BJ (cell line): Measurements from ENCODE around the gene GPR176. TPM values are rescaled to one million over a fixed set of nuclear protein-coding genes. Genes with fewer than 3 reads are reported as not detected.

Experiments
- CTCF ChIA-PET: fragments of 350-600 bp; formaldehyde crosslinking; extraction: SDS; loops from one replicate; lab custom pipeline; 2021; ENCODE audit warnings: antibody characterized with exemption, inconsistent platforms; lab: Yijun Ruan, JAX
- POLR2A ChIA-PET: fragments of 300-600 bp; sonication (Branson Sonifier 250); formaldehyde crosslinking; extraction: SDS; loops from one replicate; lab custom pipeline; 2021; ENCODE audit warnings: antibody characterized with exemption; lab: Charles Lee
- DNase-seq: peaks from one replicate; pipeline ENCODE4 v3.0.0-alpha.2; 2011; ENCODE audit warnings: low read depth
- H3K27me3 ChIP-seq: 2 replicates; pipeline ENCODE4 v1.6.0; 2011; ENCODE audit warnings: low read length; ENCODE audit not compliant: control insufficient read depth, insufficient read depth
- H3K36me3 ChIP-seq: 2 replicates; pipeline ENCODE4 v1.5.1; 2011; ENCODE audit warnings: low read length; ENCODE audit not compliant: control insufficient read depth, insufficient read depth
- H3K4me3 ChIP-seq: 2 replicates; pipeline ENCODE4 v1.5.1; 2011; ENCODE audit warnings: low read depth, mild to moderate bottlenecking, control low read depth, low read length
- CTCF ChIP-seq: IDR thresholded peaks from 2 replicates; pipeline ENCODE4 v1.5.1; 2011; ENCODE audit warnings: low read depth, mild to moderate bottlenecking, control low read depth, inconsistent platforms, low read length, moderate library complexity; ENCODE audit not compliant: insufficient read depth
- polyA plus RNA-seq: library from polyadenylated mRNA; depleted of rRNA; stranded (reverse); fragments of >200 nt; gene quantifications from 2 replicates; pipeline ENCODE4 v1.2.3, GENCODE V29; 2011

GPR176 gene
- polyA plus RNA-seq, 1 experiment = 319 TPM

GRCh38 chr15:39830166-39830565 is 89.9 kb downstream of the GPR176 start:
- ChIA-PET POLR2A (no interaction called here), CTCF (interaction anchor here (0.6 to 1.3 kb wide), 3 partner anchors 8 to 1356 kb away, joined by 3 to 5 read pairs (median 3); no protein-coding TSS in a partner anchor)
- Histone ChIP-seq H3K27me3 (no peaks in the 10 kb centered on the region), H3K36me3 (no peaks in the 10 kb centered on the region), H3K4me3 (no peak overlapping the region)
- no peak for DNase-seq
- TF ChIP-seq CTCF = no peak

GRCh38 chr15:39828374-39828931 is 91.6 kb downstream of the GPR176 start:
- no peak overlapping the region for H3K4me3 ChIP-seq
- no peaks in the 10 kb centered on the region for H3K27me3 ChIP-seq
- DNase-seq = no peak
- TF ChIP-seq CTCF = no peak
- POLR2A ChIA-PET = no interaction called here
- CTCF ChIA-PET = no interaction called here
- no peaks in the 10 kb centered on the region for H3K36me3 ChIP-seq

- POLR2A ChIA-PET = no interaction called here
These were observed 93.1 kb downstream of the GPR176 start for GRCh38 chr15:39826975-39827374.

GRCh38 chr15:39823634-39824033 is 96.4 kb downstream of the GPR176 start:
- Histone ChIP-seq H3K36me3 (no peaks in the 10 kb centered on the region), H3K4me3 (no peak overlapping the region), H3K27me3 (no peaks in the 10 kb centered on the region)
- CTCF ChIA-PET = interaction anchor here (0.7 kb wide), 1 partner anchor 319 kb away, joined by 3 read pairs; no protein-coding TSS in a partner anchor
- no peak for TF ChIP-seq CTCF
- POLR2A ChIA-PET = no interaction called here
- DNase-seq = no peak

More at GRCh38 chr15:39826975-39827374, 93.1 kb downstream of the GPR176 start:
- no peaks in the 10 kb centered on the region for H3K27me3 ChIP-seq
- no peaks in the 10 kb centered on the region for H3K36me3 ChIP-seq
- DNase-seq = no peak
- CTCF ChIA-PET = no interaction called here
- no peak for TF ChIP-seq CTCF
- H3K4me3 ChIP-seq = no peak overlapping the region

- no peak for TF ChIP-seq CTCF
These were observed 99.9 kb downstream of the GPR176 start for GRCh38 chr15:39820050-39820602.

More at GRCh38 chr15:39820050-39820602, 99.9 kb downstream of the GPR176 start:
- POLR2A ChIA-PET = no interaction called here
- peaks cover under 1% of the 10 kb centered on the region; the same call in 1 of the 2 replicates for H3K36me3 ChIP-seq
- CTCF ChIA-PET = interaction anchor here (0.8 kb wide), 1 partner anchor 15 kb away, joined by 3 read pairs; no protein-coding TSS in a partner anchor
- no peaks in the 10 kb centered on the region for H3K27me3 ChIP-seq
- no peak overlapping the region for H3K4me3 ChIP-seq
- no peak for DNase-seq
